Measurements from ENCODE around the gene MTRF1. TPM values are rescaled to one million over a fixed set of nuclear protein-coding genes. Genes with fewer than 3 reads are reported as not detected.
"Not testable (repeated sequence)": the region's sequence is repeated elsewhere in the genome, so short reads cannot be mapped to it uniquely, and the experiment has no call there.

Gene MTRF1
- total RNA-seq, 4 donors from 2014 or later: 8.2 to 16.7 (median 13.3) TPM

DNA sequence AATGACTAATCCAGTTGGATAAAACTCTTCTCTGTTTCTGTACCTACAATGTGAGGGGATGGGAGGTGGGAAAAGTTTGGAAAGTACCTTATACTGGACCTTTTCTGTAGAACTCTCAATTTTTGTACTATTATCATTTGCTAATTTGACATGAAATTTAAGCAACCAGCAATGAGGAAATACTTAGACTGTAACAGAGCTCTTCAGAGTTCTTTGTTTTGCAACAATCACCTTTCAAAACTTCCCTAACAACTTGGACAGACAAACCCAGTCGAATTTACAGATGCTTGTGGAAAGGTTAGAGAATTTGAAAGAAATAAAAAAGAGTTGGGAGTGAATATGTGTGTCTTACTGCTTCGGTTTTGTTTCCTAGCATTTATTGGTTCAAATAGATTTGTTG is 85.8 kb downstream of the MTRF1 start:
- intact Hi-C loops (cut with DNase I; ENCODE audit: low total_unique reads): no loop called here
- H3K27me3 ChIP-seq: no peaks in the 10 kb centered on the region
- no peaks in the 10 kb centered on the region for H3K9me3 ChIP-seq
- no peak overlapping the region for H3K27ac ChIP-seq
- H3K4me1 ChIP-seq: no peaks in the 10 kb centered on the region
- DNase-seq (no peak), ATAC-seq (no peak)
- in situ Hi-C loops (cut with MboI; ENCODE audit: low sequenced_read_pairs in 4 of 4): no loop called here
- TF ChIP-seq, protein P1, sequence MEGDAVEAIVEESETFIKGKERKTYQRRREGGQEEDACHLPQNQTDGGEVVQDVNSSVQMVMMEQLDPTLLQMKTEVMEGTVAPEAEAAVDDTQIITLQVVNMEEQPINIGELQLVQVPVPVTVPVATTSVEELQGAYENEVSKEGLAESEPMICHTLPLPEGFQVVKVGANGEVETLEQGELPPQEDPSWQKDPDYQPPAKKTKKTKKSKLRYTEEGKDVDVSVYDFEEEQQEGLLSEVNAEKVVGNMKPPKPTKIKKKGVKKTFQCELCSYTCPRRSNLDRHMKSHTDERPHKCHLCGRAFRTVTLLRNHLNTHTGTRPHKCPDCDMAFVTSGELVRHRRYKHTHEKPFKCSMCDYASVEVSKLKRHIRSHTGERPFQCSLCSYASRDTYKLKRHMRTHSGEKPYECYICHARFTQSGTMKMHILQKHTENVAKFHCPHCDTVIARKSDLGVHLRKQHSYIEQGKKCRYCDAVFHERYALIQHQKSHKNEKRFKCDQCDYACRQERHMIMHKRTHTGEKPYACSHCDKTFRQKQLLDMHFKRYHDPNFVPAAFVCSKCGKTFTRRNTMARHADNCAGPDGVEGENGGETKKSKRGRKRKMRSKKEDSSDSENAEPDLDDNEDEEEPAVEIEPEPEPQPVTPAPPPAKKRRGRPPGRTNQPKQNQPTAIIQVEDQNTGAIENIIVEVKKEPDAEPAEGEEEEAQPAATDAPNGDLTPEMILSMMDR (IDR thresholded peaks at IDR 0.05 in 4 of 5, conservative IDR thresholded peaks at IDR 0.05 in 1 of 5): no peak
- TF ChIP-seq POLR2A (IDR thresholded peaks at IDR 0.05): no peak
- no peaks in the 10 kb centered on the region for H3K36me3 ChIP-seq
- H3K4me3 ChIP-seq: no peak overlapping the region

DNA sequence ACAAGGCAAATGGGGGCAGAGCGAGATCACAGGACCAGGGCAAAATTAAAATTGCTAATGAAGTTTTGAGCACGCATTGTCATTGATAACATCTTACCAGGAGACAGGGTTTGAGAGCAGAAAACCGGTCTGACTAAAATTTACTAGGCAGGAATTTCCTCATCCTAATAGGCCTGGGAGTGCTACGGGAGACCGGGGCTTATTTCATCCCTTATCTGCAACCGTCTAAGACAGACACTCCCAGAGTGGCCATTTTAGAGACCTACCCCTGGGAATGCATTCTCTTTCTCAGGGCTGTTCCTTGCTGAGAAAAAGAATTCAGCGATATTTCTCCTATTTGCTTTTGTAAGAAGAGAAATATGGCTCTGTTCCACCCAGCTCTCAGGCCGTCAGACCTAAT is 87.8 kb downstream of the MTRF1 start:
- in situ Hi-C loops (cut with MboI; ENCODE audit: low sequenced_read_pairs in 4 of 4); ATAC-seq; DNase-seq; H3K27ac ChIP-seq; H3K27me3 ChIP-seq; H3K4me1 ChIP-seq; H3K9me3 ChIP-seq; H3K36me3 ChIP-seq; intact Hi-C loops (cut with DNase I; ENCODE audit: low total_unique reads); H3K4me3 ChIP-seq: not testable (repeated sequence)

Other genes starting within 250 kb of the MTRF1 start
- gene ELF1, start 244.3 kb downstream of the MTRF1 start, total RNA-seq: 10 to 100 TPM; 24.8 to 48.7 (median 33.7) TPM
- gene WBP4, start 202.1 kb downstream of the MTRF1 start, total RNA-seq: 10 to 100 TPM; 20.2 to 31.3 (median 25.5) TPM
- 1 to 10 TPM; 3.7 to 6.1 (median 5.3) TPM for gene KBTBD6, start 130.8 kb downstream of the MTRF1 start, total RNA-seq
- gene KBTBD7, start 69.0 kb downstream of the MTRF1 start, total RNA-seq: 1 to 10 TPM; 2.3 to 5.6 (median 5.3) TPM
- 10 to 100 TPM in 2 of 4 donors, 1 to 10 TPM in 2; 8.2 to 30.5 (median 11.6) TPM for gene NAA16, start 47.7 kb upstream of the MTRF1 start, total RNA-seq
- 100 to 1,000 TPM in 2 of 4 donors, 10 to 100 TPM in 2; 56.1 to 135 (median 92.0) TPM for gene RGCC, start 194.0 kb upstream of the MTRF1 start, total RNA-seq